Dermis microvascular lymphatic vessel endothelial cell (primary cell): Measurements from ENCODE around the gene DCLRE1B. TPM values are rescaled to one million over a fixed set of nuclear protein-coding genes. Genes with fewer than 3 reads are reported as not detected.
"Not testable (repeated sequence)": the region's sequence is repeated elsewhere in the genome, so short reads cannot be mapped to it uniquely, and the experiment has no call there.

ENCODE experiments used
- DNase-seq, 2 donors: peaks; one replicate each; pipeline versions ENCODE4 v3.0.0 to v3.0.0-alpha.2; 2010; ENCODE audit warnings: low read depth in 2 of 2
- total RNA-seq: library from RNA; depleted of rRNA; stranded (reverse); fragments of >200 nt; gene quantifications from 2 replicates; pipeline ENCODE4 v1.2.1, GENCODE V29; 2014

Gene DCLRE1B
- total RNA-seq, 1 donor from 2014 or later: 1.8 TPM

DNA sequence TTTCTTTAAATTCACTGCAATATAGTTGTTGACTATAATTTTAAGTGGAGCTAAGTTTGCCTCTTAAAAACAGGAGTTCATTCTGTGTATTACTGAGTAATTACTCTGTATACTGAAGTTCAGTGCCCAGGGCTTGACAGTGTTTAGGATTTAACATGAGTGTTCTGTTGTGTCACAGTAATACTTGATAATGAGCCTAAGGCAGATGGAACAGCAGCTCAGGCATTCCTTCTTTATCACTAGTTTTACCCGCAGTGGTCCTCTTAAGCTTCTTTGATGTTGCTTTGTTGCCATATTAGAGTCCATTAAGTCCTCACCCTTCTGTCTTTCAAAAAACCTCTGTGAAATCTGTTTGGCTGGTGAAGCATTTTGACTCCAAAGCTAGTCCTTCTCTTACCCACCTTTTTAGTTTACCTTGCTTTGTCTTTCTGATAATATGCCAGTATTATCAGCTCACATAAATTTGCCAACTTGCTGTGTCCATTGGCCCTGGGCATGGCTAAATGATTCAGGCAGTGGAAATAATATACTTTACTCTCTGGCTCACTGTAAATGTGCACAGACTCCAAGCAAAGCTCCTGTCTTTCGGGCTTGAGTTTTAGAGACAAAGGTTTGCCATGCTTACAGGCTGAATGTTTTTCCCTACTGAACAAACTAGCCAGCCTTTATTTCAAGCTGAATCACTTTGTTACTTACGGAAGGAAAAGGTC is 41.7 kb downstream of the DCLRE1B start:
- DNase-seq: peak in 1 of 2 donors; percentile 42

DNA sequence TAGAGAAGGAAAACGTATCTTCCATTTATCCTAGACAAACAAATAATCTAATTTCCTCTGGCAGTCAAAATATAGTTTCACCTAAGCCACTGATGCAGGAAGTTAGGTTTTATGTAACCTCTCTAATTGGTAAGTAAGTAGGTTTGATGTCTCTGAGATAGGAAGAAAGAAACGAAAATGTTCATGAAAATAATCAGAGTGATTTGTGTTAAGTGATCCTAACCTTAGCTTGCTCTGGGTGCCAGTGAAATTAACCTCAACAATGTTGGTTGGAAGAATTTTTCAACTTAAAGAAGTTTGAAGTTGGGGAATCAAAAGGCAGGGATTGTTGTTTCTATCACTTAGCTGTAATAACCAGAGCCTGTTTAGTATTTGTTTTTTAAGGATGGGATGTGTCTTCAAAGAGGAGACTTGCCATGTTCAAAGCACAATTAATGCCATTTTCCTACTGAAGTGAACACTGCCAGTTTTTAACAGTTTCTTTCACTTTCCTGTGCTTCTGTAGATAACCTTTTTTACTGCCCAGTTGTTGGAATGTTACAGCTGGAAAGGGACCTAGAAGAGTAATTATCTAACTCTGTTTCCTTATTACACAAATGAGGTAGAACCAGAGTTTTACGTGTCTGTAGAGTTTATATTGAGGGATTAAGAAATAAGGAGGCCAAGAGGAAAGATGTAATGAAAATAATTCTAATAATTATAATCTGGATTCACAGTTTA is 42.4 kb downstream of the DCLRE1B start:
- no peak for DNase-seq

DNA sequence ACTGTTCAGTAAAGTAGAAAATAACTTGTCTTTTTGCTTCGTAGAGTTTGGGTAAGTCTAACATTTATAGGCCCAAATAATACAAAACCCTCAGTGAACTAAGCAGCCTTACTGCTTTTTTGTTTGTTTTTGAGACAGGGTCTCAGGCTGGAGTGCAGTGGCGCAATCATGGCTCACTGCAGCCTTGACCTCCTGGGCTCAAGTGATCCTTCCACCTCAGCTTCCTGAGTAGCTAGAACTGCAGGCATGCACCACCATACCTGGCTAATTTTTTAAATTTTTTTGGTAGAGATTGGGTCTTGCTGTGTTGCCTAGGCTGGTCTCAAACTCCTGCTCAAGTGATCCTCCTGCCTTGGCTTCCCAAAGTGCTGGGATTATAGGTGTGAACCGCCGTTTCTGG is 43.0 kb downstream of the DCLRE1B start:
- DNase-seq: not testable (repeated sequence)

DNA sequence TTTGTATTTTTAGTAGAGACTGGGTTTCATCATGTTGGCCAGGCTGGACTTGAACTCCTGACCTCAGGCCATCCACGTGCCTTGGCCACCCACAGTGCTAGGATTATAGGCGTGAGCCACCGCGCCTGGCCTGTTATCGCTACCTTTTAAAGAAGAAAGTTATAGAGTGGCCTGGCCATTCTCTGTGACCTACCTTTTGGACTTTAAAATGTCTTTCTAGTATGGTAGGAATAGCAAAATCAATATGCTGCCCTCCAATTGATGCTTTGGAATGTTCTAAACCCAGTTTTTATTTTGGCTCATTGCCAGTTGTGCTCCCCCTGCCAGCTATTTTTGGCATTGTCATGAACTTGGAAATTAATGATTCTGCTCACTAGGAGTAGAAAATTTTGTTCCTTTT is 43.9 kb downstream of the DCLRE1B start:
- peak in 1 of 2 donors; percentile 23 for DNase-seq

DNA sequence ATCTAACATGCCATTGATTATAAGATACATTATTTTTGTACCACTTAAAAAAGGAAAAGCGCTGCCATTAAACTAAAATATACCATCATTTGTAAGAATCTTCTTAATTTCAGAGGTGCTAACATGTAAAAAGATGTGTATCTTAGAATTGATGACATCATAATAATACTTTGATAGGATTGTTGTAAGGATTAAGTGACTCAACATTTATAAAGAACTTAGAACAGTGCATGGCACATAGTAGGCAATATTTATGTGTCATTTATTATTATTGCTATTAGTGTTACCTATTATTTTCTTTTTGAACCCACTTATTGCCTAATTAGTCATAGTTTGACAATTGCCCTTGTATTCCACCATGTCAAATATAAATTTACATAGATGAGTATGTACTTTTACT is 45.8 kb downstream of the DCLRE1B start:
- DNase-seq: no peak

DNA sequence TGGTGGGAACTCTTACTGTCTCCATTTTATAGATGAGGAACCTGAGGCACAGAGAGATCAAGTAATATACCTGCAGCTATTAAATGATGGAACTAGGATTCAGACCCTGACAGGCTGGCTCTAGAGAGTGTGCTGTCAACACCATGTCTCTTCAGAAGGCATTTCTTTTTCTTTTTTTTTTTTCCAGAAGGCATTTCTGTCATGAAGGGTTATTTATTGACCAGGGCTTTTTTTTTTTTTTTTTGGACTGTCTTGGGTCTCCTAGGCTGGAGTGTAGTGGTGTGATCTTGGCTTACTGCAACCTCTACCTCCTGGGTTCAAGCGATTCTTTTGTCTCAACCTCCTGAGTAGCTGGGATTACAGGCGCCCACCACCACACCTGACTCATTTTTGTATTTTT is 46.6 kb downstream of the DCLRE1B start:
- DNase-seq: no peak

DNA sequence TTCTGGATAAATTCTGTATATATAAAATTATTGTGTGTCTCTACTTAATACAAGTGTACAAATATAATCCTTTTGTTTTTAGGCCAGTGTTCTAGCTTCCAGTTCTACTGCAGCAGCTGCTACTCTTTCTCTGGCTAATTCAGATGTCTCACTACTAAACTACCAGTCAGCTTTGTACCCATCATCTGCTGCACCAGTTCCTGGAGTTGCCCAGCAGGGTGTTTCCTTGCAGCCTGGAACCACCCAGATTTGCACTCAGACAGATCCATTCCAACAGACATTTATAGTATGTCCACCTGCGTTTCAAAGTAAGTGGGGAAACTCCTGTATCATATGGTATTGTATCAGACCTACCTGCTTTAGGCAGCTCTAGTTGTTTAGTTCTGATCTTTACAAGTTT is 52.9 kb downstream of the DCLRE1B start:
- no peak for DNase-seq

DNA sequence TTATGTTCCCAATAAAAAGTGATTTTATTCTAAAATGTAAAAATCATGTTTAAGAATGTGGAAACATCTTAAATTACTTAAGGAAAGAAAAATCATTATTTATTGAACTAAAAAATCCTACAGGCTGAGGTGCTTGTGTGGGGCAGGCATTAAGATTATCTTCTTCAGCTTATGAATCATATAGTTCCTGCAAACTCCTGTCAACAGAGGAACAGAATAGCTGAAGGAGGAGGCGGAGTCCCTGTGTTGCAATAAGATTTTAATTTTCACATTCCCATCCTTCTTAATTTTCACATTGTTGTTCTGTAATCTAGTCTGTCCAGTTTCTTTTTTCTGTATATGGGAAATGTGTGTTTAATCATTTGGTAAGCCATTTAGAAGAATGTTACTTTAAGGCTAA is 53.6 kb downstream of the DCLRE1B start:
- DNase-seq: no peak

DNA sequence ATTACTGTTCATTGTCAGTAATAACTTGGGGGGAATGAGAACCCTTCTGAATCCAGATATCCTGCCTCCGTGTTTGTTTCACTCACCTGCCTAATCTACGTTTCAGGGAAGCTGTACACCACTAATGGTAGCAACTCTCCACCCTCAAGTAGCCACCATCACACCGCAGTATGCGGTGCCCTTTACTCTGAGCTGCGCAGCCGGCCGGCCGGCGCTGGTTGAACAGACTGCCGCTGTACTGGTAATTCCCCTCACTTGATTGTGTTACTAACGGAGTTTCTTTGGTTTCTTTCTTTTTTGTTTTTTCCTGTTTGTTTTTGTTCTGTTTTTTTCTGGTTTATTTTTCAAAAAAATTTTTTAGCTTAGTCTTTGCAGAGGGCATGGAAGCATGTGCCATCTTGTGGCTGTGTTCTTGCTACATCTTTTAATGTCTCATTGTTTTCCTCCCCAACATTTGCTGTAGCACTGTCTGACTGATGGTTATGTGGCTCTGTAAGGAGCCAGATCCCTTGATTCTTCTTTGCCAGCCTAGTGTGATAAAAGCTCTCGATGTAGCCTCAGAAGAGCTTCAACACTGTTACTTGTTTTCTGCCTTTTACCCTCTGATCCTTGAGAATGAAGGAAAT is 58.3 kb downstream of the DCLRE1B start:
- DNase-seq: no peak

Other genes with a start within 250 kb of the DCLRE1B start
- 31.8 and 32.5 TPM in 2 replicates for gene PHTF1, start 145.8 kb upstream of the DCLRE1B start, total RNA-seq
- gene RSBN1, start 92.8 kb upstream of the DCLRE1B start, total RNA-seq: 9.8 and 14.2 TPM in 2 replicates
- gene PTPN22, start 33.6 kb upstream of the DCLRE1B start, total RNA-seq: under 0.01 and 0.26 TPM in 2 replicates
- 0.13 TPM in 2 replicates for gene BCL2L15, start 17.7 kb upstream of the DCLRE1B start, total RNA-seq
- gene AP4B1, start 527 bp upstream of the DCLRE1B start, total RNA-seq: 15.3 and 16.8 TPM in 2 replicates
- gene HIPK1, start 24.0 kb downstream of the DCLRE1B start, total RNA-seq: 27.6 and 38.2 TPM in 2 replicates
- gene OLFML3, start 74.1 kb downstream of the DCLRE1B start, total RNA-seq: 7.2 and 14.8 TPM in 2 replicates
- gene SYT6, start 248.5 kb downstream of the DCLRE1B start, total RNA-seq: not detected in 2 replicates